ENCODE measurements around the gene ATG13. TPM values are rescaled to one million over a fixed set of nuclear protein-coding genes. Genes with fewer than 3 reads are reported as not detected.

ATG13 gene
- polyA plus RNA-seq, 1 of the 3 experiments (the other 2 are of a cell fraction), result 39.4 TPM

DNA sequence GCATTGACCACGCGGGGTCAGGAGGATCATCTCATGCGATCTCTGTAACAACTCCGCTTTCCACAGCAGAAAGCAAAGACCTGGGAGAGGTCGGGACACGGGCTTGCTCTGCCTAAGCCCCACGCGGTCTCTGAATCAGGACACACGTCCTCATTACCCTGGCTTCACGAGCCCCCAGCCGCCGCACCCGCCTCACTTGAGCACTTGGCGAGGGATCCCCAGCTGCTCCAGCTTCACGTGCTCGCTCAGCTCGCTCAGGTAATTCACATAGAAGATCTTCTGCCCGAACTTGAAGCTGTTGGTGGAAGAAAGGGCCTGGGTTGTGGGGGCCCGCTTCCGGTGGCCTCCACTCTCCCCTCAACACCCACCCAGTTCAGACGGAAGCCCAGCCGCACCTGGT lies 63.5 kb downstream of the ATG13 start:
- CTCF ChIA-PET, result no interaction called here
- Histone ChIP-seq H3K4me3 (ENCODE audit: low read depth in 2 of 2, low read length in 1 of 2) (no peak overlapping the region), H4K20me1 (ENCODE audit: insufficient read depth) (no peaks in the 10 kb centered on the region), H3K36me3 (replicated peaks in 1 of 2; ENCODE audit: control insufficient read depth in 1 of 2, insufficient read depth in 2 of 2, low read length in 1 of 2) (peaks cover 15 to 46% of the 10 kb centered on the region in 2 experiments), H3K9me2 (no peaks in the 10 kb centered on the region), H3K79me2 (ENCODE audit: insufficient read depth) (no peaks in the 10 kb centered on the region; the same call in 1 of the 2 replicates), H3K9me3 (no peaks in the 10 kb centered on the region), H3K4me2 (no peak overlapping the region), H3K4me1 (ENCODE audit: control insufficient read depth in 1 of 2, insufficient read depth in 2 of 2, low read depth in 1 of 2, low read length in 1 of 2) (no peaks in the 10 kb centered on the region; a peak in 1 of 4 replicates), H3K27me3 (ENCODE audit: insufficient read depth) (no peaks in the 10 kb centered on the region), H3K27ac (ENCODE audit: low read depth in 2 of 2, low read length in 1 of 2) (no peak overlapping the region), H2AFZ (ENCODE audit: low read depth) (no peak overlapping the region), H3K9ac (no peak overlapping the region), H3F3A (replicated peaks; ENCODE audit: insufficient read depth) (peaks cover 4% of the 10 kb centered on the region)
- no peak for DNase-seq
- TF ChIP-seq SMC3 (IDR thresholded peaks at IDR 0.05; ENCODE audit: low read depth, low read length) (no peak), TCF12 (IDR thresholded peaks at IDR 0.05) (no peak), GABPA (IDR thresholded peaks at IDR 0.05; ENCODE audit: low read depth) (no peak), RCOR1 (IDR thresholded peaks at IDR 0.05; ENCODE audit: low read length) (no peak)
- TF ChIP-seq, protein P1, sequence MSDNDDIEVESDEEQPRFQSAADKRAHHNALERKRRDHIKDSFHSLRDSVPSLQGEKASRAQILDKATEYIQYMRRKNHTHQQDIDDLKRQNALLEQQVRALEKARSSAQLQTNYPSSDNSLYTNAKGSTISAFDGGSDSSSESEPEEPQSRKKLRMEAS (IDR thresholded peaks at IDR 0.05; ENCODE audit: low read depth), result no peak
- TF ChIP-seq, protein P2, sequence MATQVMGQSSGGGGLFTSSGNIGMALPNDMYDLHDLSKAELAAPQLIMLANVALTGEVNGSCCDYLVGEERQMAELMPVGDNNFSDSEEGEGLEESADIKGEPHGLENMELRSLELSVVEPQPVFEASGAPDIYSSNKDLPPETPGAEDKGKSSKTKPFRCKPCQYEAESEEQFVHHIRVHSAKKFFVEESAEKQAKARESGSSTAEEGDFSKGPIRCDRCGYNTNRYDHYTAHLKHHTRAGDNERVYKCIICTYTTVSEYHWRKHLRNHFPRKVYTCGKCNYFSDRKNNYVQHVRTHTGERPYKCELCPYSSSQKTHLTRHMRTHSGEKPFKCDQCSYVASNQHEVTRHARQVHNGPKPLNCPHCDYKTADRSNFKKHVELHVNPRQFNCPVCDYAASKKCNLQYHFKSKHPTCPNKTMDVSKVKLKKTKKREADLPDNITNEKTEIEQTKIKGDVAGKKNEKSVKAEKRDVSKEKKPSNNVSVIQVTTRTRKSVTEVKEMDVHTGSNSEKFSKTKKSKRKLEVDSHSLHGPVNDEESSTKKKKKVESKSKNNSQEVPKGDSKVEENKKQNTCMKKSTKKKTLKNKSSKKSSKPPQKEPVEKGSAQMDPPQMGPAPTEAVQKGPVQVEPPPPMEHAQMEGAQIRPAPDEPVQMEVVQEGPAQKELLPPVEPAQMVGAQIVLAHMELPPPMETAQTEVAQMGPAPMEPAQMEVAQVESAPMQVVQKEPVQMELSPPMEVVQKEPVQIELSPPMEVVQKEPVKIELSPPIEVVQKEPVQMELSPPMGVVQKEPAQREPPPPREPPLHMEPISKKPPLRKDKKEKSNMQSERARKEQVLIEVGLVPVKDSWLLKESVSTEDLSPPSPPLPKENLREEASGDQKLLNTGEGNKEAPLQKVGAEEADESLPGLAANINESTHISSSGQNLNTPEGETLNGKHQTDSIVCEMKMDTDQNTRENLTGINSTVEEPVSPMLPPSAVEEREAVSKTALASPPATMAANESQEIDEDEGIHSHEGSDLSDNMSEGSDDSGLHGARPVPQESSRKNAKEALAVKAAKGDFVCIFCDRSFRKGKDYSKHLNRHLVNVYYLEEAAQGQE (IDR thresholded peaks at IDR 0.05; ENCODE audit: low read depth, low read length), result no peak
- TF ChIP-seq, protein P3, sequence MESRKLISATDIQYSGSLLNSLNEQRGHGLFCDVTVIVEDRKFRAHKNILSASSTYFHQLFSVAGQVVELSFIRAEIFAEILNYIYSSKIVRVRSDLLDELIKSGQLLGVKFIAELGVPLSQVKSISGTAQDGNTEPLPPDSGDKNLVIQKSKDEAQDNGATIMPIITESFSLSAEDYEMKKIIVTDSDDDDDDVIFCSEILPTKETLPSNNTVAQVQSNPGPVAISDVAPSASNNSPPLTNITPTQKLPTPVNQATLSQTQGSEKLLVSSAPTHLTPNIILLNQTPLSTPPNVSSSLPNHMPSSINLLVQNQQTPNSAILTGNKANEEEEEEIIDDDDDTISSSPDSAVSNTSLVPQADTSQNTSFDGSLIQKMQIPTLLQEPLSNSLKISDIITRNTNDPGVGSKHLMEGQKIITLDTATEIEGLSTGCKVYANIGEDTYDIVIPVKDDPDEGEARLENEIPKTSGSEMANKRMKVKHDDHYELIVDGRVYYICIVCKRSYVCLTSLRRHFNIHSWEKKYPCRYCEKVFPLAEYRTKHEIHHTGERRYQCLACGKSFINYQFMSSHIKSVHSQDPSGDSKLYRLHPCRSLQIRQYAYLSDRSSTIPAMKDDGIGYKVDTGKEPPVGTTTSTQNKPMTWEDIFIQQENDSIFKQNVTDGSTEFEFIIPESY (IDR thresholded peaks at IDR 0.05; ENCODE audit: borderline replicate concordance, low read depth), result no peak
- POLR2A ChIA-PET, result interaction anchor here (0.6 kb wide), 1 partner anchor 10 kb away, joined by 4 read pairs; no protein-coding TSS in a partner anchor
- 94% methylated on average over 17 of the region's 22 CpGs for WGBS (ENCODE audit: low lambda C conversion rate)

DNA sequence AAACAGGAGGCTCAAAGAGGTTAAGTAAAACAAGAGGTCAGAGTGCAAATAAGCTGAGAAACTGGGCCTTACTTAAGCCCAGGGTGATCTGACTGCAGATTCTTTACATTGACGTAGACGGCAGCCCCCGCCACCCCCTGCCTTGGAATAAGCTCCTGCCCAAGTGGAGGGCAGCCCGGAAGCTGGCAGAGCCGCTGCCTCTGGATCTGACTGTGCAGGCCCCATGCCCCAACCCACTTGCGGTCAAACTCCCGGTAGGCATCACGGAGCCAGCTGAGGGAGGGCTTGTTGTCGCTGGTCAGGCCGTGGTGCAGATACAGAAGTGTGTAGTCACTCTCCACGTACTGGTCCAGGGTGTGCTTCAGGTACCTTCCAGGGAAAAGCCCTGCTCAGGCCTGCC lies 64.5 kb downstream of the ATG13 start:
- Histone ChIP-seq H3K9me3 (no peaks in the 10 kb centered on the region), H3K4me3 (ENCODE audit: low read depth in 2 of 2, low read length in 1 of 2) (no peak overlapping the region), H3K4me2 (no peak overlapping the region), H3K36me3 (replicated peaks in 1 of 2; ENCODE audit: control insufficient read depth in 1 of 2, insufficient read depth in 2 of 2, low read length in 1 of 2) (peaks cover 19 to 46% of the 10 kb centered on the region in 2 experiments), H3K27ac (ENCODE audit: low read depth in 2 of 2, low read length in 1 of 2) (no peak overlapping the region), H3K9me2 (no peaks in the 10 kb centered on the region), H3F3A (replicated peaks; ENCODE audit: insufficient read depth) (peaks cover 4% of the 10 kb centered on the region), H4K20me1 (ENCODE audit: insufficient read depth) (no peaks in the 10 kb centered on the region), H3K79me2 (ENCODE audit: insufficient read depth) (no peaks in the 10 kb centered on the region; the same call in 1 of the 2 replicates), H3K4me1 (ENCODE audit: control insufficient read depth in 1 of 2, insufficient read depth in 2 of 2, low read depth in 1 of 2, low read length in 1 of 2) (no peaks in the 10 kb centered on the region), H2AFZ (ENCODE audit: low read depth) (no peak overlapping the region), H3K9ac (no peak overlapping the region), H3K27me3 (ENCODE audit: insufficient read depth) (no peaks in the 10 kb centered on the region)
- ChIA-PET POLR2A (no interaction called here), CTCF (no interaction called here)
- WGBS (ENCODE audit: low lambda C conversion rate), result no CpG with 5 or more reads among the region's 11 CpGs
- no peak for DNase-seq
- no peak for TF ChIP-seq POLR2AphosphoS5 (IDR thresholded peaks at IDR 0.05; ENCODE audit: low read depth, low read length)
- TF ChIP-seq, protein P2 (IDR thresholded peaks at IDR 0.05; ENCODE audit: low read depth, low read length), result no peak
- TF ChIP-seq MXI1 (IDR thresholded peaks at IDR 0.05; ENCODE audit: low read depth, low read length), result no peak
- TF ChIP-seq, protein P4, sequence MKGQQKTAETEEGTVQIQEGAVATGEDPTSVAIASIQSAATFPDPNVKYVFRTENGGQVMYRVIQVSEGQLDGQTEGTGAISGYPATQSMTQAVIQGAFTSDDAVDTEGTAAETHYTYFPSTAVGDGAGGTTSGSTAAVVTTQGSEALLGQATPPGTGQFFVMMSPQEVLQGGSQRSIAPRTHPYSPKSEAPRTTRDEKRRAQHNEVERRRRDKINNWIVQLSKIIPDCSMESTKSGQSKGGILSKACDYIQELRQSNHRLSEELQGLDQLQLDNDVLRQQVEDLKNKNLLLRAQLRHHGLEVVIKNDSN (IDR thresholded peaks at IDR 0.05; ENCODE audit: borderline replicate concordance, low read depth), result no peak
- no peak for TF ChIP-seq YY1 (IDR thresholded peaks at IDR 0.05; ENCODE audit: low read depth)
- TF ChIP-seq, protein P5, sequence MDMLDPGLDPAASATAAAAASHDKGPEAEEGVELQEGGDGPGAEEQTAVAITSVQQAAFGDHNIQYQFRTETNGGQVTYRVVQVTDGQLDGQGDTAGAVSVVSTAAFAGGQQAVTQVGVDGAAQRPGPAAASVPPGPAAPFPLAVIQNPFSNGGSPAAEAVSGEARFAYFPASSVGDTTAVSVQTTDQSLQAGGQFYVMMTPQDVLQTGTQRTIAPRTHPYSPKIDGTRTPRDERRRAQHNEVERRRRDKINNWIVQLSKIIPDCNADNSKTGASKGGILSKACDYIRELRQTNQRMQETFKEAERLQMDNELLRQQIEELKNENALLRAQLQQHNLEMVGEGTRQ (IDR thresholded peaks at IDR 0.05; ENCODE audit: borderline replicate concordance, low read depth, low read length), result no peak
- TF ChIP-seq TEAD4 (IDR thresholded peaks at IDR 0.05; ENCODE audit: borderline replicate concordance, insufficient read depth), result no peak
- no peak for TF ChIP-seq SMC3 (IDR thresholded peaks at IDR 0.05; ENCODE audit: low read depth, low read length)
- no peak for TF ChIP-seq FOXJ3 (CRISPR knock-in tag; IDR thresholded peaks at IDR 0.05)

All from SK-N-SH (cell line).